ENCODE data around the gene CRTC1. TPM values are rescaled to one million over a fixed set of nuclear protein-coding genes. Genes with fewer than 3 reads are reported as not detected.
A peak's percentile ranks its signal among the peaks of the same experiment; 100 is the strongest.

The CRTC1 gene
- total RNA-seq, 1 donor from 2014 or later, result 2.3 TPM

- DNase-seq (ENCODE audit: low read depth), result peak; percentile 69
- H3K4me3 ChIP-seq (ENCODE audit: low read depth, low read length), result peak within 1 kb of the TSS; percentile 87
- TF ChIP-seq, protein P1, sequence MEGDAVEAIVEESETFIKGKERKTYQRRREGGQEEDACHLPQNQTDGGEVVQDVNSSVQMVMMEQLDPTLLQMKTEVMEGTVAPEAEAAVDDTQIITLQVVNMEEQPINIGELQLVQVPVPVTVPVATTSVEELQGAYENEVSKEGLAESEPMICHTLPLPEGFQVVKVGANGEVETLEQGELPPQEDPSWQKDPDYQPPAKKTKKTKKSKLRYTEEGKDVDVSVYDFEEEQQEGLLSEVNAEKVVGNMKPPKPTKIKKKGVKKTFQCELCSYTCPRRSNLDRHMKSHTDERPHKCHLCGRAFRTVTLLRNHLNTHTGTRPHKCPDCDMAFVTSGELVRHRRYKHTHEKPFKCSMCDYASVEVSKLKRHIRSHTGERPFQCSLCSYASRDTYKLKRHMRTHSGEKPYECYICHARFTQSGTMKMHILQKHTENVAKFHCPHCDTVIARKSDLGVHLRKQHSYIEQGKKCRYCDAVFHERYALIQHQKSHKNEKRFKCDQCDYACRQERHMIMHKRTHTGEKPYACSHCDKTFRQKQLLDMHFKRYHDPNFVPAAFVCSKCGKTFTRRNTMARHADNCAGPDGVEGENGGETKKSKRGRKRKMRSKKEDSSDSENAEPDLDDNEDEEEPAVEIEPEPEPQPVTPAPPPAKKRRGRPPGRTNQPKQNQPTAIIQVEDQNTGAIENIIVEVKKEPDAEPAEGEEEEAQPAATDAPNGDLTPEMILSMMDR (IDR thresholded peaks at IDR 0.05; ENCODE audit: insufficient read depth, low read length, poor library complexity, severe bottlenecking), result no peak
- no peaks in the 10 kb centered on the region for H3K27me3 ChIP-seq (ENCODE audit: control insufficient read depth, insufficient read depth, low read length)
- no peaks in the 10 kb centered on the region for H3K36me3 ChIP-seq (ENCODE audit: control insufficient read depth, insufficient read depth, low read length)
Measured at GRCh38 chr19:18831524-18832305, 148.2 kb downstream of the CRTC1 start, which contains the start of gene UPF1. TSS of gene UPF1 (plus strand) at chr19:18831959. CDS start at chr19:18832210, 251 bp downstream.

Other genes starting within 250 kb of the CRTC1 start
- 53.9 and 59.5 TPM in 2 replicates for gene ISYNA1, start 245.5 kb upstream of the CRTC1 start, total RNA-seq
- 12.7 and 13.1 TPM in 2 replicates for gene ELL, start 161.6 kb upstream of the CRTC1 start, total RNA-seq
- gene FKBP8, start 140.1 kb upstream of the CRTC1 start, total RNA-seq, result 253 and 291 TPM in 2 replicates
- 121 and 172 TPM in 2 replicates for gene KXD1, start 125.8 kb upstream of the CRTC1 start, total RNA-seq
- gene UBA52, start 111.8 kb upstream of the CRTC1 start, total RNA-seq, result 859 and 990 TPM in 2 replicates
- 119 and 136 TPM in 2 replicates for gene REX1BD, start 94.9 kb upstream of the CRTC1 start, total RNA-seq
- 16.5 and 30.1 TPM in 2 replicates for gene CRLF1, start 76.9 kb upstream of the CRTC1 start, total RNA-seq
- gene TMEM59L, start 70.8 kb upstream of the CRTC1 start, total RNA-seq, result 3.8 and 6.5 TPM in 2 replicates
- 7.5 and 9.6 TPM in 2 replicates for gene KLHL26, start 46.7 kb upstream of the CRTC1 start, total RNA-seq
- not detected in 2 replicates for gene COMP, start 107.6 kb downstream of the CRTC1 start, total RNA-seq
- gene UPF1, start 148.3 kb downstream of the CRTC1 start, total RNA-seq, result 71.6 and 81.1 TPM in 2 replicates
- gene CERS1, start 212.5 kb downstream of the CRTC1 start, total RNA-seq, result 2.3 and 2.9 TPM in 2 replicates
- 415 and 437 TPM in 2 replicates for gene COPE, start 235.7 kb downstream of the CRTC1 start, total RNA-seq
- 85.0 and 102 TPM in 2 replicates for gene DDX49, start 236.0 kb downstream of the CRTC1 start, total RNA-seq

Measured in kidney epithelial cell (primary cell).